Pancreas (tissue), 10 donors: ENCODE measurements around the gene OR6Q1. TPM values are rescaled to one million over a fixed set of nuclear protein-coding genes. Genes with fewer than 3 reads are reported as not detected.

ENCODE experiments used
- ATAC-seq, 4 donors: fragments of 200-7000 bp; cut with Tn5 transposase; one replicate each; pipeline versions ENCODE4 v1.8.0 to v1.9.1; 2020; ENCODE audit warnings: mild to moderate bottlenecking in 4 of 4, moderate library complexity in 4 of 4
- DNase-seq, 6 donors: peaks; one replicate each; pipeline ENCODE4 v3.0.0-alpha.2; 2020
- FAIRE-seq: peaks from 2 replicates; lab custom pipeline; 2012; peaks lifted over from hg19 to GRCh38; lab: Jason Lieb, UNC
- H3K27ac ChIP-seq, 4 donors: fragments of 200-600 bp; sonication (generic); 1 replicate in 3 of 4; 2 replicates in 1 of 4; pipeline versions ENCODE4 v1.5.0 to v1.8.0; 2020
- H3K27me3 ChIP-seq, 4 donors: fragments of 200-600 bp; one replicate each; pipeline ENCODE4 v1.8.0; 2021
- H3K36me3 ChIP-seq, 3 donors: fragments of 200-600 bp; sonication (generic) in 1 of 3; one replicate each; pipeline versions ENCODE4 v1.5.0 to v1.8.0; 2020 to 2021
- H3K4me1 ChIP-seq, 3 donors: fragments of 200-600 bp; one replicate each; pipeline ENCODE4 v1.8.0; 2021
- H3K4me3 ChIP-seq, 4 donors: fragments of 200-600 bp; sonication (generic) in 2 of 4; one replicate each; pipeline versions ENCODE4 v1.5.0 to v1.8.0; 2020 to 2021
- H3K9me3 ChIP-seq, 4 donors: fragments of 200-600 bp; one replicate each; pipeline ENCODE4 v1.8.0; 2021
- CTCF ChIP-seq, 4 donors: fragments of 200-600 bp; sonication (generic) in 3 of 4; IDR thresholded peaks; one replicate each; pipeline versions ENCODE4 v1.5.0 to v1.8.0; 2021; ENCODE audit warnings: antibody characterized with exemption in 4 of 4
- whole genome bisulfite sequencing, 2 donors: extraction: QIAGEN DNeasy Blood & Tissue Kit; methylation state at CpG; one replicate each; pipeline ENCODE4 v1.1.7; 2013; 5-methylcytosine and 5-hydroxymethylcytosine counted together
- intact Hi-C, 3 donors: fragments of 100-400 bp; cut with DNase I; formaldehyde crosslinking; loops; one replicate each; pipeline versions ENCODE4 v1.11.1 to v1.14.2; 2022
- polyA plus RNA-seq, 2 donors: library from polyadenylated mRNA; stranded (reverse); fragments of 200-250 nt; gene quantifications; one replicate each; pipeline ENCODE4 v1.2.3, GENCODE V29; 2013
- total RNA-seq, 6 donors: library from RNA; stranded (reverse); fragmentation: NEBNext Ultra II Directional in 4 of 6; extraction: Animal tissue kit (Norgen Biotek cat#: 25700) in 4 of 6; gene quantifications; one replicate each; pipeline versions ENCODE4 v1.2.1 to v1.2.4, GENCODE V29; 2021 to 2023
- donor health status: healthy with polysubstance abuse.
- donor health status: DM: no; HTN: no; CAD: no; lungs with moderate emphysema.
- donor health status: DM: no; HTN: no; CAD: no.
- donor health status: control.
- donor health status: control.
- donor health status: Bipolar disorder and iron deficiency.
- donor health status: DM: yes; HTN: yes; CAD: no.
- donor health status: DM: no; HTN: no; CAD: no.
- donor health status: DM: no; HTN: no; CAD: no.
- donor health status: DM: yes; HTN: yes; CAD: no.

OR6Q1 gene
- total and polyA plus RNA-seq, 8 donors: not detected

- DNase-seq (no peak), ATAC-seq (peak; percentile 16 to 51 (median 50)), FAIRE-seq (no peak)
- no peak overlapping the region for H3K4me3 ChIP-seq
- intact Hi-C loops: no loop called here
- peak overlapping the region; percentile 26 to 77 (median 51) for H3K27ac ChIP-seq
- WGBS, 2 donors: 56 to 62% methylated on average over 3 of the region's 3 CpGs
- peaks cover 0 to 6% (median 6%) of the 10 kb centered on the region in 3 donors for H3K4me1 ChIP-seq
- no peaks in the 10 kb centered on the region for H3K36me3 ChIP-seq
- H3K27me3 ChIP-seq: no peaks in the 10 kb centered on the region
- no peak for TF ChIP-seq CTCF (IDR thresholded peaks at IDR 0.05)
- H3K9me3 ChIP-seq: no peaks in the 10 kb centered on the region
Measured at GRCh38 chr11:58060535-58060934, 29.8 kb downstream of the OR6Q1 start.

- TF ChIP-seq CTCF (IDR thresholded peaks at IDR 0.05): no peak
- no peaks in the 10 kb centered on the region for H3K27me3 ChIP-seq
- peak overlapping the region in 3 of 4 donors; percentile 26 to 77 (median 63) for H3K27ac ChIP-seq
- no peak overlapping the region for H3K4me3 ChIP-seq
- H3K4me1 ChIP-seq: peaks cover 0 to 6% (median 6%) of the 10 kb centered on the region in 3 donors
- intact Hi-C loops: no loop called here
- no peak for DNase-seq
- H3K36me3 ChIP-seq: no peaks in the 10 kb centered on the region
- H3K9me3 ChIP-seq: no peaks in the 10 kb centered on the region
- WGBS, 2 donors: 34 to 37% methylated on average over 6 of the region's 6 CpGs
- FAIRE-seq: no peak
- ATAC-seq: peak; percentile 22 to 68 (median 56)
Measured at GRCh38 chr11:58060939-58061672, 30.4 kb downstream of the OR6Q1 start.

- intact Hi-C loops: no loop called here
- TF ChIP-seq CTCF (IDR thresholded peaks at IDR 0.05): no peak
- ATAC-seq: peak in 2 of 4 donors; percentile 15 to 23
Measured at GRCh38 chr11:58061813-58062212, 31.1 kb downstream of the OR6Q1 start.

GRCh38 chr11:58067685-58068084 lies 36.9 kb downstream of the OR6Q1 start:
- no peak overlapping the region for H3K27ac ChIP-seq
- no peak for TF ChIP-seq CTCF (IDR thresholded peaks at IDR 0.05)
- ATAC-seq: peak in 1 of 4 donors; percentile 60
- H3K4me3 ChIP-seq: no peak overlapping the region
- no peaks in the 10 kb centered on the region for H3K9me3 ChIP-seq
- intact Hi-C loops: no loop called here
- H3K27me3 ChIP-seq: no peaks in the 10 kb centered on the region
- WGBS, 2 donors: 61% methylated on average over 5 of the region's 5 CpGs
- no peak for FAIRE-seq
- no peaks in the 10 kb centered on the region for H3K4me1 ChIP-seq
- no peak for DNase-seq
- H3K36me3 ChIP-seq: no peaks in the 10 kb centered on the region

More at GRCh38 chr11:58061813-58062212, 31.1 kb downstream of the OR6Q1 start:
- H3K9me3 ChIP-seq: no peaks in the 10 kb centered on the region
- no peak for DNase-seq
- WGBS, 2 donors: 46% methylated on average over 6 of the region's 6 CpGs
- H3K27ac ChIP-seq: peak overlapping the region in 3 of 4 donors; percentile 12 to 77 (median 63)
- FAIRE-seq: no peak
- H3K4me3 ChIP-seq: no peak overlapping the region
- H3K27me3 ChIP-seq: no peaks in the 10 kb centered on the region
- no peaks in the 10 kb centered on the region for H3K36me3 ChIP-seq
- H3K4me1 ChIP-seq: peaks cover 0 to 6% (median 6%) of the 10 kb centered on the region in 3 donors

GRCh38 chr11:58068655-58069054 lies 37.9 kb downstream of the OR6Q1 start:
- no peaks in the 10 kb centered on the region for H3K36me3 ChIP-seq
- no peak for DNase-seq
- no peak for TF ChIP-seq CTCF (IDR thresholded peaks at IDR 0.05)
- H3K9me3 ChIP-seq: no peaks in the 10 kb centered on the region
- intact Hi-C loops: no loop called here
- no peak for ATAC-seq
- H3K27ac ChIP-seq: no peak overlapping the region
- H3K27me3 ChIP-seq: no peaks in the 10 kb centered on the region
- no peak overlapping the region for H3K4me3 ChIP-seq
- H3K4me1 ChIP-seq: no peaks in the 10 kb centered on the region
- 80 to 81% methylated on average over 6 of the region's 6 CpGs for WGBS, 2 donors
- no peak for FAIRE-seq
